Effector CD8-positive, alpha-beta T cell (primary cell): ENCODE results near the gene ETDA.
A peak's percentile ranks its signal among the peaks of the same experiment; 100 is the strongest.
"Not testable (repeated sequence)": the region's sequence is repeated elsewhere in the genome, so short reads cannot be mapped to it uniquely, and the experiment has no call there.

ENCODE experiments used
- DNase-seq: peaks from one replicate; lab custom pipeline; 2025; lab: John Stamatoyannopoulos, UW
- total RNA-seq, 4 experiments: gene quantifications; one replicate each; lab custom pipeline; 2026; lab: John Stamatoyannopoulos, UW

ETDA gene
- 0 reads per million in 4 experiments for total RNA-seq

- not testable (repeated sequence) for DNase-seq
These were observed at the start of gene ETDA for GRCh38 chrX:135252011-135252518. TSS of gene ETDA (plus strand) at chrX:135252061. CDS start at chrX:135253277, 1,216 bp downstream.

GRCh38 chrX:135206427-135206826 lies 45.4 kb upstream of the ETDA start:
- not testable (repeated sequence) for DNase-seq

- no peak for DNase-seq
These were observed 38.5 kb upstream of the ETDA start for GRCh38 chrX:135213200-135213844.

GRCh38 chrX:135245989-135246388 lies 5.9 kb upstream of the ETDA start:
- DNase-seq: not testable (repeated sequence)

- not testable (repeated sequence) for DNase-seq
These were observed 4.3 kb downstream of the ETDA start for GRCh38 chrX:135256087-135256684.

GRCh38 chrX:135256923-135257322 lies 5.1 kb downstream of the ETDA start:
- DNase-seq: no peak

GRCh38 chrX:135257469-135257868 lies 5.6 kb downstream of the ETDA start:
- DNase-seq: no peak

GRCh38 chrX:135260976-135261375 lies 9.1 kb downstream of the ETDA start:
- not testable (repeated sequence) for DNase-seq

- DNase-seq: not testable (repeated sequence)
These were observed 11.5 kb downstream of the ETDA start for GRCh38 chrX:135263376-135263775.

- DNase-seq: no peak
These were observed 12.3 kb downstream of the ETDA start for GRCh38 chrX:135264206-135264605.

- no peak for DNase-seq
These were observed 21.3 kb downstream of the ETDA start for GRCh38 chrX:135273162-135273561.

- no peak for DNase-seq
These were observed 24.1 kb downstream of the ETDA start for GRCh38 chrX:135275973-135276372.

GRCh38 chrX:135287266-135287823 lies 35.5 kb downstream of the ETDA start:
- no peak for DNase-seq

- DNase-seq: peak; percentile 7
These were observed 43.5 kb downstream of the ETDA start for GRCh38 chrX:135295238-135295943.

- no peak for DNase-seq
These were observed 44.1 kb downstream of the ETDA start for GRCh38 chrX:135295944-135296305.

- no peak for DNase-seq
These were observed 50.5 kb downstream of the ETDA start for GRCh38 chrX:135302269-135302873.
